ENCODE data around the gene ID2.

DNA sequence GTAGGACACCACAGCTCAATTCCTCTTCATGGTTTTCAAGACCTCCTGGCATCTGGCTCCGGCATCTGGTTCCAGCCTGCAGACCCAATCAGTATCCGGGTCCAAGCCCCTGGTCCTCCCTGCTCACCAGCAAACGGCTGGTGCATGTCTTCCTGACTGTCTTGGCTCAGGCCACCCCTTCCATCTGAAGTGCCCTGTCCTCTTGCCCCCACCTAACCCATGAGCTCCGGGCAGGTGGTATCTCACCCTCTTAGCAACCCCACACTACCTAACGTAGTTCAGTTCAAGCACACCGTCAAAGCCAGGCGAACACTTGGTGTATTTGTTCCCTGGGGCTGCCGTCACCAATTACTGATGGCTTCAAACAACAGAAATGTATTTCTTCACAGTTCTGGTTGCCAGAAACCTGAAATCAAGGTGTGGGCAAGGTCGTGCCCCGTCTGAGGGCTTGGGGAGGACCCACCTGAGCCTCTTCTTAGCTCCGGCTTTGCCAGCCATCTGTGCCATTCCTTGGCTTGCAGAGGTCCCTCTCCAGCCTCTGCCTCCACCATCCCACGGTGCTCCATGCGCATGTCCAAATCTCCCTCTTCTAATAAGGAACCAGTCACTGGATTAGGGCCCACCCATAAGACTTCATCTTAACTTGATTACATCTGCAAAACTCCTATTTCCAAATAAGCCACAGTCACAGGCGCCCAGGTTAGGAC lies 47.2 kb upstream of the ID2 start:
- TF ChIP-seq, protein P1, sequence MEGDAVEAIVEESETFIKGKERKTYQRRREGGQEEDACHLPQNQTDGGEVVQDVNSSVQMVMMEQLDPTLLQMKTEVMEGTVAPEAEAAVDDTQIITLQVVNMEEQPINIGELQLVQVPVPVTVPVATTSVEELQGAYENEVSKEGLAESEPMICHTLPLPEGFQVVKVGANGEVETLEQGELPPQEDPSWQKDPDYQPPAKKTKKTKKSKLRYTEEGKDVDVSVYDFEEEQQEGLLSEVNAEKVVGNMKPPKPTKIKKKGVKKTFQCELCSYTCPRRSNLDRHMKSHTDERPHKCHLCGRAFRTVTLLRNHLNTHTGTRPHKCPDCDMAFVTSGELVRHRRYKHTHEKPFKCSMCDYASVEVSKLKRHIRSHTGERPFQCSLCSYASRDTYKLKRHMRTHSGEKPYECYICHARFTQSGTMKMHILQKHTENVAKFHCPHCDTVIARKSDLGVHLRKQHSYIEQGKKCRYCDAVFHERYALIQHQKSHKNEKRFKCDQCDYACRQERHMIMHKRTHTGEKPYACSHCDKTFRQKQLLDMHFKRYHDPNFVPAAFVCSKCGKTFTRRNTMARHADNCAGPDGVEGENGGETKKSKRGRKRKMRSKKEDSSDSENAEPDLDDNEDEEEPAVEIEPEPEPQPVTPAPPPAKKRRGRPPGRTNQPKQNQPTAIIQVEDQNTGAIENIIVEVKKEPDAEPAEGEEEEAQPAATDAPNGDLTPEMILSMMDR (IDR thresholded peaks at IDR 0.05) = no peak
- TF ChIP-seq POLR2AphosphoS5 (IDR thresholded peaks at IDR 0.05; ENCODE audit: low read depth, low read length) = no peak
- no peak for TF ChIP-seq TCF7L2 (IDR thresholded peaks at IDR 0.05; ENCODE audit: low read depth, low read length)
- TF ChIP-seq, protein P2, sequence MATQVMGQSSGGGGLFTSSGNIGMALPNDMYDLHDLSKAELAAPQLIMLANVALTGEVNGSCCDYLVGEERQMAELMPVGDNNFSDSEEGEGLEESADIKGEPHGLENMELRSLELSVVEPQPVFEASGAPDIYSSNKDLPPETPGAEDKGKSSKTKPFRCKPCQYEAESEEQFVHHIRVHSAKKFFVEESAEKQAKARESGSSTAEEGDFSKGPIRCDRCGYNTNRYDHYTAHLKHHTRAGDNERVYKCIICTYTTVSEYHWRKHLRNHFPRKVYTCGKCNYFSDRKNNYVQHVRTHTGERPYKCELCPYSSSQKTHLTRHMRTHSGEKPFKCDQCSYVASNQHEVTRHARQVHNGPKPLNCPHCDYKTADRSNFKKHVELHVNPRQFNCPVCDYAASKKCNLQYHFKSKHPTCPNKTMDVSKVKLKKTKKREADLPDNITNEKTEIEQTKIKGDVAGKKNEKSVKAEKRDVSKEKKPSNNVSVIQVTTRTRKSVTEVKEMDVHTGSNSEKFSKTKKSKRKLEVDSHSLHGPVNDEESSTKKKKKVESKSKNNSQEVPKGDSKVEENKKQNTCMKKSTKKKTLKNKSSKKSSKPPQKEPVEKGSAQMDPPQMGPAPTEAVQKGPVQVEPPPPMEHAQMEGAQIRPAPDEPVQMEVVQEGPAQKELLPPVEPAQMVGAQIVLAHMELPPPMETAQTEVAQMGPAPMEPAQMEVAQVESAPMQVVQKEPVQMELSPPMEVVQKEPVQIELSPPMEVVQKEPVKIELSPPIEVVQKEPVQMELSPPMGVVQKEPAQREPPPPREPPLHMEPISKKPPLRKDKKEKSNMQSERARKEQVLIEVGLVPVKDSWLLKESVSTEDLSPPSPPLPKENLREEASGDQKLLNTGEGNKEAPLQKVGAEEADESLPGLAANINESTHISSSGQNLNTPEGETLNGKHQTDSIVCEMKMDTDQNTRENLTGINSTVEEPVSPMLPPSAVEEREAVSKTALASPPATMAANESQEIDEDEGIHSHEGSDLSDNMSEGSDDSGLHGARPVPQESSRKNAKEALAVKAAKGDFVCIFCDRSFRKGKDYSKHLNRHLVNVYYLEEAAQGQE (IDR thresholded peaks at IDR 0.05; ENCODE audit: insufficient read depth in 1 of 2, low read depth in 2 of 2, low read length in 1 of 2) = no peak
- no peak for TF ChIP-seq SIN3A (IDR thresholded peaks at IDR 0.05; ENCODE audit: borderline replicate concordance, insufficient read depth, low read depth, low read length)
